ENCODE data around the gene SEC31B.

The SEC31B gene, protein sequence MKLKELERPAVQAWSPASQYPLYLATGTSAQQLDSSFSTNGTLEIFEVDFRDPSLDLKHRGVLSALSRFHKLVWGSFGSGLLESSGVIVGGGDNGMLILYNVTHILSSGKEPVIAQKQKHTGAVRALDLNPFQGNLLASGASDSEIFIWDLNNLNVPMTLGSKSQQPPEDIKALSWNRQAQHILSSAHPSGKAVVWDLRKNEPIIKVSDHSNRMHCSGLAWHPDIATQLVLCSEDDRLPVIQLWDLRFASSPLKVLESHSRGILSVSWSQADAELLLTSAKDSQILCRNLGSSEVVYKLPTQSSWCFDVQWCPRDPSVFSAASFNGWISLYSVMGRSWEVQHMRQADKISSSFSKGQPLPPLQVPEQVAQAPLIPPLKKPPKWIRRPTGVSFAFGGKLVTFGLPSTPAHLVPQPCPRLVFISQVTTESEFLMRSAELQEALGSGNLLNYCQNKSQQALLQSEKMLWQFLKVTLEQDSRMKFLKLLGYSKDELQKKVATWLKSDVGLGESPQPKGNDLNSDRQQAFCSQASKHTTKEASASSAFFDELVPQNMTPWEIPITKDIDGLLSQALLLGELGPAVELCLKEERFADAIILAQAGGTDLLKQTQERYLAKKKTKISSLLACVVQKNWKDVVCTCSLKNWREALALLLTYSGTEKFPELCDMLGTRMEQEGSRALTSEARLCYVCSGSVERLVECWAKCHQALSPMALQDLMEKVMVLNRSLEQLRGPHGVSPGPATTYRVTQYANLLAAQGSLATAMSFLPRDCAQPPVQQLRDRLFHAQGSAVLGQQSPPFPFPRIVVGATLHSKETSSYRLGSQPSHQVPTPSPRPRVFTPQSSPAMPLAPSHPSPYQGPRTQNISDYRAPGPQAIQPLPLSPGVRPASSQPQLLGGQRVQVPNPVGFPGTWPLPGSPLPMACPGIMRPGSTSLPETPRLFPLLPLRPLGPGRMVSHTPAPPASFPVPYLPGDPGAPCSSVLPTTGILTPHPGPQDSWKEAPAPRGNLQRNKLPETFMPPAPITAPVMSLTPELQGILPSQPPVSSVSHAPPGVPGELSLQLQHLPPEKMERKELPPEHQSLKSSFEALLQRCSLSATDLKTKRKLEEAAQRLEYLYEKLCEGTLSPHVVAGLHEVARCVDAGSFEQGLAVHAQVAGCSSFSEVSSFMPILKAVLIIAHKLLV

DNA sequence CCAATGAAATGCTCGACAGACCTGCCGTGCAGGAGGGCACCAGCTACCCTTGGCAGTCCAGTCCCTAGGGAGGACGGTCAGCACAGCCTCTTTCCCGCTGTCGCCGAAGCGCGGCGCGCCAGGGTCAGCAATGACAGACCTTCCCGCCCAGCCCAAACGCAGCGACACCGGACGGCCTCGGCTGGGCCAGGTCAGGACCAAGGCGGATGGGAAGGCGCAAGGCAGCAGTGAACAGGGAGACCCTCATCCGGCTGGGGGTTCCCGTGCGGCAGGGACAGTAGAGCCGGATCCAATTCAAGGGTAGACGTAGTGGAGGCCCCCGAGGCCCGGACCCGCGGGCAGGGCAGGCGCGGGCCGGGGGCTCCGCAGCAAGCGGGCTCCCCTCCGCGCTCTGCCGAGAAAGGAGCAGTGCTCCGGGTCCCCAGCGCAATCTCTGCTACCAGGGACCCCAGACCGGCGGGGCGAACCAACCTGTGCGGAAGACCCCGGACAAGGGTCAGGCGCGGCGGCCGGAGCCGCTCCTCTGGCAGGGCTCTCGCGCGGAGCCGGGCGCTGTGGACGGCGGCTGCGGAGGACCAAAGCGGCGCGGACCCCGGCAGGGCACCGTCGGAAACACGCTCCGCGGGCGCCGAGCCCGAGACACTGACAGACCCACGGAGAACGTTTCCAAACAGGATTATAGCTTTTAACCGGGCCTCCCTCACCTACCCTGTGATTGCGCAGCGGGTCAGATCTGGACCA lies at the start of gene SEC31B:
Gene SEC31B (minus strand): TSS at position 551 of the 741 bp plus-strand sequence. CDS start 2,909 bp downstream, outside the sequence.
- no peak for DNase-seq (ENCODE audit: low read depth)
- H3K4me3 ChIP-seq (ENCODE audit: low read depth, low read length): no peak within 1 kb of the TSS
- TF ChIP-seq, protein P1, sequence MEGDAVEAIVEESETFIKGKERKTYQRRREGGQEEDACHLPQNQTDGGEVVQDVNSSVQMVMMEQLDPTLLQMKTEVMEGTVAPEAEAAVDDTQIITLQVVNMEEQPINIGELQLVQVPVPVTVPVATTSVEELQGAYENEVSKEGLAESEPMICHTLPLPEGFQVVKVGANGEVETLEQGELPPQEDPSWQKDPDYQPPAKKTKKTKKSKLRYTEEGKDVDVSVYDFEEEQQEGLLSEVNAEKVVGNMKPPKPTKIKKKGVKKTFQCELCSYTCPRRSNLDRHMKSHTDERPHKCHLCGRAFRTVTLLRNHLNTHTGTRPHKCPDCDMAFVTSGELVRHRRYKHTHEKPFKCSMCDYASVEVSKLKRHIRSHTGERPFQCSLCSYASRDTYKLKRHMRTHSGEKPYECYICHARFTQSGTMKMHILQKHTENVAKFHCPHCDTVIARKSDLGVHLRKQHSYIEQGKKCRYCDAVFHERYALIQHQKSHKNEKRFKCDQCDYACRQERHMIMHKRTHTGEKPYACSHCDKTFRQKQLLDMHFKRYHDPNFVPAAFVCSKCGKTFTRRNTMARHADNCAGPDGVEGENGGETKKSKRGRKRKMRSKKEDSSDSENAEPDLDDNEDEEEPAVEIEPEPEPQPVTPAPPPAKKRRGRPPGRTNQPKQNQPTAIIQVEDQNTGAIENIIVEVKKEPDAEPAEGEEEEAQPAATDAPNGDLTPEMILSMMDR (IDR thresholded peaks at IDR 0.05; ENCODE audit: low read depth, low read length, missing control alignments): no peak

DNA sequence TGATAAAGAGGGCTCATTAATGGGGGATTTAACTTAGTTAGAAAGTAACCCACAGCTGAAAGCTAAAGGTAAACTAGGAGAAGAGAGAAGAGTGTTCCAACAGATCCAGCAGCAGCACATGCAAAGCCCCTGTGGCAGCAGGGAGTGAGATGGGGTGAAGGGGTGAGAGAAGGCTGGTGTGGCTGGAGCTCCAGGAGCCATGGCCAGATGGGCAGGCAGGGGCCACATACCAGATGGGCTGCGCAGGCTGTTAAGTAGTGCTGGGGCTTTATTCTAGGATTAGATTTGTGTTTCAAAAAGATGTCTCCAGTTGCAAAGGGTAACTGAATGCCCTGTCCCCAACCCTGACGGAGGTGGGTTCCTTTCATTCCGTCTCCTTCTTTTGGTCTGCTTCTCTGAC lies 49.3 kb upstream of the SEC31B start:
- TF ChIP-seq, protein P1 (IDR thresholded peaks at IDR 0.05; ENCODE audit: low read depth, low read length, missing control alignments): no peak
- no peak for DNase-seq (ENCODE audit: low read depth)
- no peak overlapping the region for H3K4me3 ChIP-seq (ENCODE audit: low read depth, low read length)

DNA sequence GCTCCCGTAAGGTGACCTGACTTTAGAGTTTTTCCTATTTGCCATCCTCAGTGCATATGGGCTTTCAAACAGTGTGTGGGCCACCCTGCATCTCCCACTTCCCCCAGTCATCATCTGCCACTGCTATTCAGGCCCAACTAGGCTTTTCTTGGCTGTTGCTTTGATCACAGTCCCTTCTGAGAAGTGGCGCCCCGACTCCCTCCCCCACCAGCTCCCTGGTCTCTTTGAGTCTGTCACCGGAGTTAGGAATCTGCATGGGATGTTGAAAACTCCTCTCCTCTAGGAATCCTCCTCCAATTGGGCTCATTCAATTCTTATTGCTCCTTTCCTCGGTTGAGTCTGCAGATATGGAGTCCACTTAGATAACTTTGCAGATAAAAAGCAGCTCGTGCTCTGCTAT lies 48.2 kb upstream of the SEC31B start:
- H3K4me3 ChIP-seq (ENCODE audit: low read depth, low read length): no peak overlapping the region
- TF ChIP-seq, protein P1 (IDR thresholded peaks at IDR 0.05; ENCODE audit: low read depth, low read length, missing control alignments): no peak
- DNase-seq (ENCODE audit: low read depth): no peak

DNA sequence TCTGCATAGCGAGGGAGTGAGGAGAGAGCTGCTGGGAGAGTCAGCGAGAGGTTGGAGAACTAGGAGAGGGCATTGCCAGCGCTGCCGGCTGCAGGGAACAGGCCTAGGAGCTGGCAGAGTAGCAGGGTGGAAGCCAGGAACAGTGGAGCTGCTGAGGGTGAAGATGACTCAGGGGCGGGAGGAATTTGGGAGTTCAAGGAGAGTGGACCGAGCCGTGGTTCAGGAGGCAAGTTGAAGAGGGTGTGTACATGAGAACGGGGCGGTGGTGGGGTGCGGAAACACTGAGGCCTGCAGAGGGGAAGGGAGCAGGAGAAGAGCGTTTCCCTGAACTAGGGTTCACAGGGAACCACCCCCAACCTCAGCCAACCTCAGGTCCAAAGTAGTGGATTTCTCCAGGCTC lies 47.6 kb upstream of the SEC31B start:
- DNase-seq (ENCODE audit: low read depth): no peak
- TF ChIP-seq, protein P1 (IDR thresholded peaks at IDR 0.05; ENCODE audit: low read depth, low read length, missing control alignments): no peak
- H3K4me3 ChIP-seq (ENCODE audit: low read depth, low read length): no peak overlapping the region

DNA sequence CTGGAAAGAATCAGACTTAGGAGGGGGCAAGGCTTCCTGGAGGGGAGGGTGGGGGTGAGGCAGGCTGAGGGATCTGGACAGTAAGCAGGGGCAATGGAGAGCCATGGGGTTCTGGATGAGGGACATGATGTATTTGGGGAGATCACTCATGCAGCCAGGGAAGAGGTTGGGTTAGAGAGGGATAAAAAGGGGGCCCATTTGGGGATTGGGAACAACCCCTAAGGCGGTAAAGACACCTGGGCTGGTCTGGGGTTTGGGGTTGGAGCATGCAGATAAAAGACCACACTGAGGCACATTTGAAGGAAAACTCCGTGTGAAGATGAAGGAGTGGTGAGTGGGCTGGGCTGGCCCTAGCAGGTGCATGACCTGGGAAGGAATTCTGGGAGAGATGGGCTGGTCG lies 46.9 kb upstream of the SEC31B start:
- no peak overlapping the region for H3K4me3 ChIP-seq (ENCODE audit: low read depth, low read length)
- no peak for DNase-seq (ENCODE audit: low read depth)
- TF ChIP-seq, protein P1 (IDR thresholded peaks at IDR 0.05; ENCODE audit: low read depth, low read length, missing control alignments): no peak

All from GM12864 (cell line).